Endothelial cell (in vitro differentiated cells): ENCODE measurements around the gene VLDLR. TPM values are rescaled to one million over a fixed set of nuclear protein-coding genes. Genes with fewer than 3 reads are reported as not detected.
A peak's percentile ranks its signal among the peaks of the same experiment; 100 is the strongest.

Experiments
- DNase-seq: peaks from one replicate; pipeline ENCODE4 v3.0.0; 2021; ENCODE audit warnings: low spot score
- H3K27ac Mint-ChIP-seq: one replicate; pipeline ENCODE4 v1.8.0; 2021; ENCODE audit warnings: mixed read lengths, inconsistent platforms; ENCODE audit not compliant: unreplicated experiment
- H3K27me3 Mint-ChIP-seq: one replicate; pipeline ENCODE4 v1.8.0; 2021; ENCODE audit warnings: mild to moderate bottlenecking, moderate library complexity, mixed read lengths, inconsistent platforms; ENCODE audit not compliant: unreplicated experiment
- H3K36me3 Mint-ChIP-seq: one replicate; pipeline ENCODE4 v1.8.0; 2021; ENCODE audit warnings: mild to moderate bottlenecking, low read depth, mixed read lengths, inconsistent platforms; ENCODE audit not compliant: unreplicated experiment
- H3K4me1 Mint-ChIP-seq: one replicate; pipeline ENCODE4 v1.8.0; 2021; ENCODE audit warnings: mild to moderate bottlenecking, mixed read lengths, inconsistent platforms; ENCODE audit not compliant: unreplicated experiment
- H3K4me3 Mint-ChIP-seq: one replicate; pipeline ENCODE4 v1.8.0; 2021; ENCODE audit warnings: mild to moderate bottlenecking, mixed read lengths, inconsistent platforms; ENCODE audit not compliant: unreplicated experiment
- H3K9me3 Mint-ChIP-seq: one replicate; pipeline ENCODE4 v1.8.0; 2021; ENCODE audit warnings: mixed read lengths, inconsistent platforms; ENCODE audit not compliant: unreplicated experiment
- total RNA-seq: library from RNA; stranded (reverse); fragmentation: NEBNext Ultra II Directional; extraction: Animal tissue kit (Norgen Biotek cat#: 25700); gene quantifications from one replicate; pipeline ENCODE4 v1.2.1, GENCODE V29; 2021; ENCODE audit not compliant: unreplicated experiment
- TF ChIP-seq, protein P1 (sequence below): fragments of 200-600 bp; sonication (generic); IDR thresholded peaks from one replicate; pipeline ENCODE4 v1.5.0; 2021; ENCODE audit warnings: antibody characterized with exemption; ENCODE audit not compliant: unreplicated experiment

Gene VLDLR
- total RNA-seq, 1 donor from 2014 or later = 4.4 TPM

- no peak overlapping the region for H3K27ac Mint-ChIP-seq
- no peak for DNase-seq
Measured at GRCh38 chr9:2624051-2624682, 2.6 kb downstream of the VLDLR start.

DNA sequence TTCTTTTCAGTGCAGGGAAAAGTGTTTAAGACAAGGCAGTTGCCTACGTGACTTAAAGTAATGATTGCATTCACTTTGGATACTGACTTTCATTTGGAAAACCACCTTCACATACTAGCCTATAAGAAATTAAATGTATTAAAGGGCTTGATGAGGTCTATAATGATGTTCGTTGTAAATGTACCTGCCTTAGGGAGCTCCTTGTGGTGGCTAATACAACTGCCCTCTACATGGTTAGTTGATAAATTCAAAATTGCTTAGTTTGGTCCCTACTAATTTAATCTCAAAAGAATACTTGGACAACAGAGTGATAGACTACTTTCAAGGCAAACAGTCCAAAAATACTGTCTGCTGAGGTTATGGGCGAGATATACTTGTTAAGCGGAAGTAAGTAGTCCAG lies 3.8 kb downstream of the VLDLR start:
- no peak for DNase-seq
- H3K27me3 Mint-ChIP-seq = peaks cover 12% of the 10 kb centered on the region
- no peak overlapping the region for H3K27ac Mint-ChIP-seq
- H3K9me3 Mint-ChIP-seq = no peaks in the 10 kb centered on the region
- peaks cover 12% of the 10 kb centered on the region for H3K4me1 Mint-ChIP-seq
- TF ChIP-seq, protein P1, sequence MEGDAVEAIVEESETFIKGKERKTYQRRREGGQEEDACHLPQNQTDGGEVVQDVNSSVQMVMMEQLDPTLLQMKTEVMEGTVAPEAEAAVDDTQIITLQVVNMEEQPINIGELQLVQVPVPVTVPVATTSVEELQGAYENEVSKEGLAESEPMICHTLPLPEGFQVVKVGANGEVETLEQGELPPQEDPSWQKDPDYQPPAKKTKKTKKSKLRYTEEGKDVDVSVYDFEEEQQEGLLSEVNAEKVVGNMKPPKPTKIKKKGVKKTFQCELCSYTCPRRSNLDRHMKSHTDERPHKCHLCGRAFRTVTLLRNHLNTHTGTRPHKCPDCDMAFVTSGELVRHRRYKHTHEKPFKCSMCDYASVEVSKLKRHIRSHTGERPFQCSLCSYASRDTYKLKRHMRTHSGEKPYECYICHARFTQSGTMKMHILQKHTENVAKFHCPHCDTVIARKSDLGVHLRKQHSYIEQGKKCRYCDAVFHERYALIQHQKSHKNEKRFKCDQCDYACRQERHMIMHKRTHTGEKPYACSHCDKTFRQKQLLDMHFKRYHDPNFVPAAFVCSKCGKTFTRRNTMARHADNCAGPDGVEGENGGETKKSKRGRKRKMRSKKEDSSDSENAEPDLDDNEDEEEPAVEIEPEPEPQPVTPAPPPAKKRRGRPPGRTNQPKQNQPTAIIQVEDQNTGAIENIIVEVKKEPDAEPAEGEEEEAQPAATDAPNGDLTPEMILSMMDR = no peak
- peaks cover 4% of the 10 kb centered on the region for H3K36me3 Mint-ChIP-seq
- H3K4me3 Mint-ChIP-seq = no peak overlapping the region

More at GRCh38 chr9:2624051-2624682, 2.6 kb downstream of the VLDLR start:
- TF ChIP-seq, protein P1 = no peak
- Mint-ChIP-seq H3K27me3 (peaks cover 14% of the 10 kb centered on the region), H3K4me3 (peak overlapping the region; percentile 88), H3K4me1 (peaks cover 12% of the 10 kb centered on the region), H3K36me3 (peaks cover 4% of the 10 kb centered on the region), H3K9me3 (no peaks in the 10 kb centered on the region)

DNA sequence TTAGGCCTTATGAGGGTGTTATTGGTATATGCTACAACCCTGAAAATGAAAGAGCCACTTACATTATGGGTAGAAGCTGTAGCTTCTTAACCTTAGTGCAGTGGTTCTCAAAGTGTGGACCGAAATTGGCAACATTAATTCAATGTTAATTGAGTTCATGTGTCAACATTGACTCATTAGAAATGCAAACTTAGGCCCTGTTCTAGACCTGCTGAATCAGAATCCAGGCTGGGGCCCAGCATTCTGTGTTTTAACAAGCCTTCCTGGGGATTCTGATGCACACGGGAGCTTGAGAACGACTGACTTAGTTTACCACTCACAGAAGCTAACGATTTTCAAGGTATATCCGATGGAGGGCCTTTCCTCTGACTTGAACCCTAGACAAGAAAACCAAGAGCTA lies 7.3 kb downstream of the VLDLR start:
- Mint-ChIP-seq H3K4me3 (no peak overlapping the region), H3K36me3 (peaks cover under 1% of the 10 kb centered on the region), H3K9me3 (no peaks in the 10 kb centered on the region), H3K27ac (no peak overlapping the region), H3K27me3 (peaks cover 3% of the 10 kb centered on the region), H3K4me1 (peaks cover 3% of the 10 kb centered on the region)
- TF ChIP-seq, protein P1 = no peak
- DNase-seq = no peak

DNA sequence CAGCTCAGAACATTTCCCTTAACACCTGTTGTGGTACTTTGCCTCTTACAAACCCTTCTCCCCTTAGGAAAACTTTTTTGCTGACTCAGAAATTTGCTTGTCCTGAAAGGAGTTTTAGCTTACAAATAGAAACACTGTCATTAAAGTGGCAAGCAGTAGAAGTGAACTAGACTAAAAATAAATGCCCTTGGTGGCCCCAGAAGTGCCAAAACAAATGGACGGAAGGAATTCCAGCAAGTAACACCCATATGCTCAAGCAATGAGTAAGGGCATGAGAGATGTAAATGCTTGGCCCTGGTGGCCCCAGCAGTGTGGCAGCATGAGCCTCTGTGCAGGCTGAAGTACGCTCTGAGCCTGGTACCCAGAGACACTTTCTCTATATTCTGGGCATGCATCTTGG lies 8.6 kb downstream of the VLDLR start:
- TF ChIP-seq, protein P1 = no peak
- Mint-ChIP-seq H3K4me3 (no peak overlapping the region), H3K27me3 (peaks cover 3% of the 10 kb centered on the region), H3K36me3 (no peaks in the 10 kb centered on the region), H3K4me1 (no peaks in the 10 kb centered on the region), H3K27ac (no peak overlapping the region), H3K9me3 (no peaks in the 10 kb centered on the region)
- no peak for DNase-seq

DNA sequence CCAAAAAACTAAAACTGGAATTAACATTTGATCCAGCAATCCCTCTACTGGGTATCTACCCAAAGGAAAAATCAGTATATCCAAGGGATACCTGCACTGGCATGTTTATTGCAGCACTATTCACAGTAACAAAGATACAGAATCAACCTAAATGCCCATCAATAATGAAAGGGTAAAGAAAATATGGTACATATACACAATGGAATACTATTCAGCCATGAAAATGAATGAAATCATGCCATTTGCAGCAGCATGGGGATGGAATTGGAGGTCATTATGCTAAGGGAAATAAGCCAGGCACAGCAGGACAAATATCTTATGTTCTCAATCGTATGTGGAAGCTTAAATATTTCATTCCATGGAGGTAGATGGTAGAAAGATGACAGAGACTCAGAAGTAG lies 9.7 kb downstream of the VLDLR start:
- TF ChIP-seq, protein P1 = no peak
- no peaks in the 10 kb centered on the region for H3K4me1 Mint-ChIP-seq
- DNase-seq = no peak
- no peak overlapping the region for H3K4me3 Mint-ChIP-seq
- H3K36me3 Mint-ChIP-seq = no peaks in the 10 kb centered on the region
- no peaks in the 10 kb centered on the region for H3K9me3 Mint-ChIP-seq
- no peak overlapping the region for H3K27ac Mint-ChIP-seq
- H3K27me3 Mint-ChIP-seq = peaks cover 3% of the 10 kb centered on the region
